ENCODE data around the gene HIC1. TPM values are rescaled to one million over a fixed set of nuclear protein-coding genes. Genes with fewer than 3 reads are reported as not detected.

Gene HIC1

DNA sequence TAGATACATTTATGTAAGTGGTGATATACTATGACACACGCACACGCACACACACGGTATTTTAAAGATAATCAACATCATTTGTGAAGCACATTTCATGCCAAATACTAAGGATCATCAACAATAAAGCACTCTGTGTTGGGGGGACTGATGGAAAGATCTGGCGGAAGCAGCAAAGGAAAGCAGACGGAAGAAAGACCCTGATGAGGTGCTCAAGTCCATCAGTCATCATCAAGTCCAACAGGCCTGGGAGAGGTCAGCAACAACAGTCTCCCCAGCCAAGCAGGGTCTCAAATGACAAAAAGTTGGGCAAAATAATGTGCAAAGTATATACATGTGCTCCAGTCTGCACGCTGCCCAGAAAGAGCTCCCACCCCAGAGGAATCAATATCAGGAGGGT lies 55.5 kb downstream of the HIC1 start:
- no peak overlapping the region for H2BK15ac ChIP-seq (ENCODE audit: low read depth, poor library complexity, severe bottlenecking)
- no peak overlapping the region for H3K4me3 ChIP-seq (ENCODE audit: insufficient read depth in 1 of 2, low read depth in 1 of 2, low read length in 2 of 2)
- no peak overlapping the region for H3K4ac ChIP-seq (ENCODE audit: low read depth in 1 of 2, low read length in 2 of 2)
- 93% methylated on average over 2 of the region's 6 CpGs for WGBS
- H2AK5ac ChIP-seq (ENCODE audit: low read length, severe bottlenecking) = no peak overlapping the region
- H3K9me3 ChIP-seq (ENCODE audit: control insufficient read depth, low read length) = no peaks in the 10 kb centered on the region
- no peak overlapping the region for H2AFZ ChIP-seq (ENCODE audit: low read depth, low read length)
- no peak for DNase-seq
- no peak overlapping the region for H3K27ac ChIP-seq (ENCODE audit: low read length, poor library complexity, severe bottlenecking)
- H2BK12ac ChIP-seq (ENCODE audit: low read length in 2 of 2) = no peak overlapping the region
- no peaks in the 10 kb centered on the region for H3K27me3 ChIP-seq (ENCODE audit: control insufficient read depth in 1 of 2, insufficient read depth in 1 of 2, low read length in 2 of 2)
- no peak overlapping the region for H2BK5ac ChIP-seq (ENCODE audit: low read depth, low read length, poor library complexity, severe bottlenecking)
- no peak overlapping the region for H3K4me2 ChIP-seq (ENCODE audit: low read length, poor library complexity, severe bottlenecking)
- no peak overlapping the region for H2BK120ac ChIP-seq (ENCODE audit: low read depth, low read length)
- peaks cover 31% of the 10 kb centered on the region for H3K79me1 ChIP-seq (replicated peaks; ENCODE audit: low read length, poor library complexity, severe bottlenecking)
- H3K18ac ChIP-seq (ENCODE audit: low read depth in 1 of 2, low read length in 2 of 2) = no peak overlapping the region
- H3K23ac ChIP-seq (ENCODE audit: low read length in 2 of 2) = no peak overlapping the region
- H4K8ac ChIP-seq (ENCODE audit: low read length) = no peak overlapping the region
- H3K36me3 ChIP-seq (ENCODE audit: control insufficient read depth in 1 of 2, insufficient read depth in 2 of 2, low read depth in 1 of 2, low read length in 2 of 2) = peaks cover 0 to 14% of the 10 kb centered on the region in 2 experiments
- H3K9ac ChIP-seq (ENCODE audit: low read length) = no peak overlapping the region
- no peak overlapping the region for H4K91ac ChIP-seq (ENCODE audit: low read length)
- H3K4me1 ChIP-seq (ENCODE audit: control insufficient read depth, insufficient read depth, low read depth, low read length) = peaks cover 8% of the 10 kb centered on the region
- H3K14ac ChIP-seq (ENCODE audit: low read length in 2 of 2) = no peak overlapping the region

DNA sequence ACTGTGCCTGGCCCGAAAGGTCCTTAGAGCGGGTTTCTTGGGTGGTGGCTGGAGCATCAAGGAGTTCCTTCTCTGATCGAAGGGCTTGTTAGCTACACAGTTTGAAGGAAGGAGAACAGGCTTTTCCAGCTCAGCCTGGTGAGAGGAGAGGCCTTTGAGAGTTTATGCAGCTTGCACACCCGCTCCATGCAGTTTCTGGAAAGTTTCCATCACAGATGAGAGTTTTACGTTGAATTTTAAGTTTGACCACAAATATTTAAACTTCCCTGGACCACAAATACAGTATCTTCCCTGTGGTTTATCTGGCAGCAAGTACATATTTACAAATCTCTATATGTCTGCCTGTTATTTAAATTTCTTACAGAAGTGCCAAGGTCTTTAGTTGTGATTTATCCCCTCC lies 56.8 kb downstream of the HIC1 start:
- Histone ChIP-seq H3K9me3 (ENCODE audit: control insufficient read depth, low read length) (no peaks in the 10 kb centered on the region), H3K9ac (ENCODE audit: low read length) (no peak overlapping the region), H4K8ac (ENCODE audit: low read length) (peak overlapping the region; percentile 64), H3K18ac (ENCODE audit: low read depth in 1 of 2, low read length in 2 of 2) (peak overlapping the region; percentile 25 to 79), H3K36me3 (ENCODE audit: control insufficient read depth in 1 of 2, insufficient read depth in 2 of 2, low read depth in 1 of 2, low read length in 2 of 2) (peaks cover 0 to 14% of the 10 kb centered on the region in 2 experiments), H3K4me1 (ENCODE audit: control insufficient read depth, insufficient read depth, low read depth, low read length) (peaks cover 8% of the 10 kb centered on the region), H3K27me3 (ENCODE audit: control insufficient read depth in 1 of 2, insufficient read depth in 1 of 2, low read length in 2 of 2) (no peaks in the 10 kb centered on the region), H2AK5ac (ENCODE audit: low read length, severe bottlenecking) (no peak overlapping the region), H3K14ac (ENCODE audit: low read length in 2 of 2) (no peak overlapping the region), H3K4me2 (ENCODE audit: low read length, poor library complexity, severe bottlenecking) (no peak overlapping the region), H3K27ac (ENCODE audit: low read length, poor library complexity, severe bottlenecking) (no peak overlapping the region), H3K4ac (ENCODE audit: low read depth in 1 of 2, low read length in 2 of 2) (peak overlapping the region in 1 of 2 experiments; percentile 87), H2AFZ (ENCODE audit: low read depth, low read length) (no peak overlapping the region), H3K79me1 (replicated peaks; ENCODE audit: low read length, poor library complexity, severe bottlenecking) (peaks cover 30% of the 10 kb centered on the region), H2BK15ac (ENCODE audit: low read depth, poor library complexity, severe bottlenecking) (no peak overlapping the region), H3K4me3 (ENCODE audit: insufficient read depth in 1 of 2, low read depth in 1 of 2, low read length in 2 of 2) (no peak overlapping the region), H2BK12ac (ENCODE audit: low read length in 2 of 2) (peak overlapping the region; percentile 66 to 74), H2BK5ac (ENCODE audit: low read depth, low read length, poor library complexity, severe bottlenecking) (no peak overlapping the region), H2BK120ac (ENCODE audit: low read depth, low read length) (no peak overlapping the region), H3K23ac (ENCODE audit: low read length in 2 of 2) (no peak overlapping the region), H4K91ac (ENCODE audit: low read length) (peak overlapping the region; percentile 86)
- peak; percentile 86 for DNase-seq
- 65% methylated on average over 5 of the region's 5 CpGs for WGBS

Small RNAs within 50 kb of the gene (small RNA-seq; reads per million reads assigned to genes)
- gene AC090617.6 (ENCODE audit: low read depth) (not detected), gene AC090617.9 (ENCODE audit: low read depth) (not detected), gene MIR132 (ENCODE audit: low read depth) (364 reads per million, percentile 95 among the genes with 10 or more reads in this experiment), gene MIR212 (ENCODE audit: low read depth) (80.8 reads per million, percentile 92 among the genes with 10 or more reads in this experiment), gene OVCA2 (ENCODE audit: low read depth) (not detected)

All from mesenchymal stem cell (in vitro differentiated cells and primary cell).